PFSK-1 (cell line): ENCODE measurements around the gene WDR7.

Experiments used
- FOXP2 ChIP-seq: optimal IDR thresholded peaks from 2 replicates; pipeline ENCODE3; 2011; ENCODE audit warnings: borderline replicate concordance, control low read depth, inconsistent platforms; ENCODE audit not compliant: insufficient read depth; ENCODE audit errors: extremely low read length, extremely low read depth
- POLR2AphosphoS5 ChIP-seq: IDR thresholded peaks from 2 replicates; pipeline ENCODE4 v1.6.1; 2012; ENCODE audit warnings: low read depth, mild to moderate bottlenecking, control low read depth, low read length, moderate library complexity
- REST ChIP-seq, 2 experiments: IDR thresholded peaks; 2 replicates each; pipeline versions ENCODE4 v1.6.1 to v1.8.0; 2011 to 2012; ENCODE audit warnings: low read depth in 2 of 2, low read length in 2 of 2, control low read depth in 1 of 2, inconsistent platforms in 1 of 2, mild to moderate bottlenecking in 1 of 2, moderate library complexity in 1 of 2; ENCODE audit not compliant: insufficient read depth in 1 of 2
- SIN3A ChIP-seq: IDR thresholded peaks from 2 replicates; pipeline ENCODE4 v1.6.1; 2012; ENCODE audit warnings: mild to moderate bottlenecking, low read length, moderate library complexity, borderline replicate concordance; ENCODE audit not compliant: insufficient read depth
- TAF1 ChIP-seq: IDR thresholded peaks from 2 replicates; pipeline ENCODE4 v1.6.1; 2012; ENCODE audit warnings: low read length, control low read depth, borderline replicate concordance; ENCODE audit not compliant: insufficient read depth

Gene WDR7

GRCh38 chr18:56836173-56836572, 185.0 kb downstream of the WDR7 start:
- TF ChIP-seq TAF1 (no peak), FOXP2 (no peak)

GRCh38 chr18:56841836-56842235, 190.7 kb downstream of the WDR7 start:
- TF ChIP-seq POLR2AphosphoS5 (no peak), REST (IDR thresholded peaks at IDR 0.05; ENCODE audit: insufficient read depth in 1 of 2, low read depth in 2 of 2, low read length in 2 of 2) (no peak), SIN3A (no peak), FOXP2 (no peak), TAF1 (no peak)

- TF ChIP-seq TAF1 (no peak), SIN3A (no peak), POLR2AphosphoS5 (no peak), FOXP2 (no peak), REST (IDR thresholded peaks at IDR 0.05; ENCODE audit: insufficient read depth in 1 of 2, low read depth in 2 of 2, low read length in 2 of 2) (no peak)
Observed at GRCh38 chr18:56843241-56843640, 192.1 kb downstream of the WDR7 start.

- no peak for TF ChIP-seq TAF1
- no peak for TF ChIP-seq REST (IDR thresholded peaks at IDR 0.05; ENCODE audit: insufficient read depth in 1 of 2, low read depth in 2 of 2, low read length in 2 of 2)
- TF ChIP-seq FOXP2 = no peak
- TF ChIP-seq POLR2AphosphoS5 = no peak
- no peak for TF ChIP-seq SIN3A
Observed at GRCh38 chr18:56844556-56844955, 193.4 kb downstream of the WDR7 start.

GRCh38 chr18:56851774-56852173, 200.6 kb downstream of the WDR7 start:
- TF ChIP-seq TAF1 = no peak
- TF ChIP-seq REST (IDR thresholded peaks at IDR 0.05; ENCODE audit: insufficient read depth in 1 of 2, low read depth in 2 of 2, low read length in 2 of 2) = no peak
- TF ChIP-seq SIN3A = no peak
- no peak for TF ChIP-seq POLR2AphosphoS5
- no peak for TF ChIP-seq FOXP2
